ENCODE results near the gene GNG7.
"Not testable (repeated sequence)": the region's sequence is repeated elsewhere in the genome, so short reads cannot be mapped to it uniquely, and the experiment has no call there.

The GNG7 gene

DNA sequence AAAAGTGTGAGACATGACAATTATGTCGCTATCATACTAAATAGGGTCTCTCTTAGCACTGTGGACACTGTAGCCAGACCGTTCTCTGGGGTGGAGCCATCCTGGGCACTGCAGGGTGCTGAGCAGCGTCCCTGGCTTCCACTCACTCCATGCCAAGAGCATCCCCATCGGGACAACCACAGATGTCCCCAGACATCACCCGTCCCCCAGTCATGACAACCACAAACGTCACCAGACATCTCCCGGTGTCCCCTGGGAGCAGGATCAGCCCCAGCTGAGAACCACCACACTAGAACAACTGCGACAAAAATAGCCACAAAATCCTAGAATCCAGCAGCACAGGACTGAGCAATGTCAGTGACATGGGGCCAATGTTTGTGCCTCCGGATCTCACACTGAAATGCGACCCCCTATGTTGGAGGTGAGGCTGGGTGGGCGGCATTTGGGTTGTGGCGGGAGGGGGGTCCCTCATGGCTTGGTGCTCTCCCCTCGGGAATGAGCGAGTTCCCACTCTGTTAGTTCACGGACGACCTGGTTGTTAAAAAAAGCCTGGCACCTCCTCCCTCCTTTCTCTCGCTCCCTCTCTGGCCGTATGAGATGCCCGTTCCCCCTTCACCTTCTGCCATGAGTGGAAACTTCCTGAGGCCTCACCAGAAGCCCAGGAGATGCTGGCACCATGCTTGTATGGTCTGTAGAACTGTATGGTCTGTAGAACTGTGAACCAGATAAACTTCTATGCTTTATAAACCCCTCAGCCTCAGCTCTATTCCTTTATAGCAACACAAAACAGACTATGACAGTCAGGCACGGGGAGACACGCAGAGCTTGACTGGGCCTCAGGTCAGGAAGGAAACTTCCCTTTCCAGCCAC lies 132.7 kb downstream of the GNG7 start:
- DNase-seq: no peak

DNA sequence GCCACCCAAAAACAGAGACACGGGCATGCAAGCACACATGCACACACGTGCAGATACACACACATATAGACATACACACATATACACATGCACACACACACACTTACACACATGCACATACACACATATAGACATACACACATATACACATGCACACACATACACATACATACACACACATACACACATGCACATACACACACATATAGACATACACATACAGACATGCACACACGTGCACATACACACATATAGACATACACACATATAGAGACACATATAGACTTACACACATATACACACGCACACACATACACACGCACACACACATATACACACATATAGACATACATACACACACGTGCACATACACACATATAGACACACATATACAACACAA lies 134.5 kb downstream of the GNG7 start:
- no peak for DNase-seq

DNA sequence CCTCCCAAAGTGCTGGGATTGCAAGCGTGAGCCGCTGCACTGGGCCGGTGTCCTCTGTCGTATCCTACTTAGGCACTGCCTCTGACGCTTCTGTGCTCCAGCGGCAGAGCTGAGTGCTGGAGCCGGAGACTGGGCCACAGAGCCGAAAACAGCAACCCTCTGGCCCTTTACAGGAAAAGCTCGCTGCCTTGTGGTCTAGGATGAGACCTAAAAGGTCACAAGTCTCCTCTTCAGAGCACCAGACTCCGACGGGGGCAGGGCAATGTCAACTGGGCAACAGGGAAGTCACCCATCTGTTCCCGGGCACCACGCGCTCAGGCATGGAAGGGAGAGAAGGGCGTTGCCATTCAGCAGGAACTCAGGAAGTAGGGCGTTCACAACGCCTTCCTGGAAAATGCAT lies 134.9 kb downstream of the GNG7 start:
- DNase-seq: no peak

DNA sequence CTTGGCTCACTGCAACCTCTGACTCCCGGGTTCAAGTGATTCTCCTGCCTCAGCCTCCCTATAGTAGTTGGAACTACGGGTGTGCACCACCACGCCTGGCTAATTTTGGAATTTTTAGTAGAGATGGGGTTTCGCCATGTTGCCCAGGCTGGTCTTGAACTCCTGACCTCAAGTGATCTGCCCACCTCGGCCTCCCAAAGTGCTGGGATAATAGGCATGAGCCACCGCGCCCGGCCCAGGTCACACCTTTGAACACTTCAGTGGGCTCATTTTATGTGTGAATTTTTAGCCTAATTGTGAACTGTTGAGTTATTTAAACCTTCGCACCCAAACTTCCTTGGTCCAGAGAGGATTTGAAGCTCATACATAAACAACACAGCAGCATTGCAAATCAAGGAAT lies 138.9 kb downstream of the GNG7 start:
- not testable (repeated sequence) for DNase-seq

DNA sequence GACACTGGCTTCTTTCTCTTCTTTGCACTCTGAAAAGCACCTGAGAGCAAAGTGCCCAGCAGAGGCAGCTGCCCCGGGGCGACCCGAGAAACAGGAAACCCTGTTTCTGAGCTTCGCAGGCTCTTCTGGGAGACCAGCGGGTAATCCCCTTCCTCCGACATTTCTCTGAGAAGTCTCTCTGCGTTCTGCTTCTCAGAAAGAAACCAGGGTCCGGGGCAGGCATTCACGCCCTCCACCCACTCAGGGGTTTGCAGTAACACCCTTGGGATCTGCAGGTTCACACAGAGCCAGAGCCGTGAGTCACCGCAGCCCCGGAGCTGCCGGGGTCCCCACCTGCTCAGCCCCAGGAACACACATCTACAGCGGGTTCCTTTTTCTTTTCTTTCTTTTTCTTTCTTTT lies 140.6 kb downstream of the GNG7 start:
- DNase-seq: peak; percentile 14

DNA sequence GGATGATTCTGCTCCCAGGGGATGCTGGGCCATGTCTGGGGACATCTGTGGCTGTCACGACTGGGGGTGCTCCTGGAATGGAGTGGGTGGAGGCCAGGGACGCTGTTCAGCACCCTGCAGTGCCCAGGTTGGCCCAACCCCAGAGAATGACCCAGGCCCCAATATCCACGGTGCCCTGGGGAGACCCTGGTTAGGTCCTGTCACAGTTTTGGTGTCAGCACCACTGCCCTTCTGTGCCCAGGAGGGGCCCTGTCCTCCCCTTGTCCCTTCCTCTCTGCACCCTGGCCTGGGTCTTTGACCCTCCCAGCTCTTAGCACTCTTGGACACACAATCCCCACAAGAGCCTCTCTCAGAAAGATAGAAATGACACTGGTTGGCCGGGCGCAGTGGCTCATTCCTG lies 141.3 kb downstream of the GNG7 start:
- no peak for DNase-seq

DNA sequence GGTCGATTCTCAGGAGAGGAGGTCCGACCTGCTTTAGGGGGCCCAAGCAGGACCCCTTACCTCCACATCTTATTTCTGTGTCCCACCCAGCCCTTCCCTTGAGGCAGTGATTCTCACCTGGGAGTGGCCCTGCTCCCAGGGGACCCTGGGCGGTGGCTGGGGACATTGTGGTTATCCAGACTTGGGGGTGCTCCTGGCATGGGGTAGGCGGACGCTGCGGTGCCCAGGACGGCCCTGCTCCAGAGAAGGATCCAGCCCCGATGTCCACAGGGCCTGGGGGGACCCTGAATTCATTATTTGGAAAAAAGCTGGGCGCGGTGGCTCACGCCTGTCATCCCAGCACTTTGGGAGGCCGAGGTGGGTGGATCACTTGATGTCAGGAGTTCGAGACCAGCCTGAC lies 142.1 kb downstream of the GNG7 start:
- no peak for DNase-seq

DNA sequence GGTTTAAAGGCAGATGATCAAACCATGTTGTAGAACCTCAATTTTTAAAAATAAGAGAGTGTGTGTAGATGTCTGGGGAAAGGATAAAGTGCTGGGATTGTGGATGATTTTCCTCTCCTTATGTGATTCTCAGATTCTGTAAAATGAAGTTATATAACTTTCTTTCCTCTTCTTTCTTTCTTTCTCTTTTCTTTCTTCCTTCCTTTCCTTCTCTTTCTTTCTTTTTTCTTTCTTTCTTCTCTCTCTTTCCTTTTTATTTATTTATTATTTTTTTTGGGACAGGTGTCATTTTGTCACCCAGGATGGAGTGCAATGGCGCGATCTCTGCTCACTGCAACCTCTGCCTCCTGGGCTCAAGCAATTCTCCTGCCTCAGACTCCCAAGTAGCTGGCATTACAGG lies 144.0 kb downstream of the GNG7 start:
- DNase-seq: no peak

DNA sequence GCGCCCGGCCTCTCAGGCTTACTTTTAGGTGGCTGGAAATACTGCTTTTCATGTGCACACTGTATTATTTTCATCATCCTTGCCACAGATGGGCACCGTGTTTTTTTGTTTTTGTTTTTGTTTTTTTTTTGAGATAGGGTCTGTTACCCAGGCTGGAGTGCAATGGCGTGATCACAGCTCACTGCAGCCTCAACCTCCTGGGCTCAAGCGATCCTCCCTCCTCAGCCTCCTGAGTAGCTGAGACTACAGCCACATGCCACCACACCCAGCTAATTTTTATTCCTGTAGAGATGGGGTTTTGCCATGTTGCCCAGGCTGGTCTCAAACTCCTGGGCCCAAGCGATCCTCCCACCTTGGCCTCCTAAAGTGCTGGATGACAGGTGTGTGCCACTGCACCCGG lies 144.4 kb downstream of the GNG7 start:
- not testable (repeated sequence) for DNase-seq

DNA sequence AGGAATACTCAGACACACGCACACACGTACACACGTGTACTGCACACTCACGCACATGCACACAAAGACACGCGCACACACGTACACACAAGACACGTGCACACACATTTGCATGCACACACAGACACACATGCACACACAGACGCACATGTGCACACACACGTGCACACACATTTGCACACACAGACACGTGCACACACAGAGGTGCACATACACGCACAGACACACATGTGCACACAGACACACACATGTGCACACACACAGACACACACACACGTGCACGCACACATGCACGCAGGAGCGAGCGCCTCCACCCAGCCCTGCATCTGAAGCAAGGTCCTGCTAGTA lies 145.4 kb downstream of the GNG7 start:
- DNase-seq: no peak

DNA sequence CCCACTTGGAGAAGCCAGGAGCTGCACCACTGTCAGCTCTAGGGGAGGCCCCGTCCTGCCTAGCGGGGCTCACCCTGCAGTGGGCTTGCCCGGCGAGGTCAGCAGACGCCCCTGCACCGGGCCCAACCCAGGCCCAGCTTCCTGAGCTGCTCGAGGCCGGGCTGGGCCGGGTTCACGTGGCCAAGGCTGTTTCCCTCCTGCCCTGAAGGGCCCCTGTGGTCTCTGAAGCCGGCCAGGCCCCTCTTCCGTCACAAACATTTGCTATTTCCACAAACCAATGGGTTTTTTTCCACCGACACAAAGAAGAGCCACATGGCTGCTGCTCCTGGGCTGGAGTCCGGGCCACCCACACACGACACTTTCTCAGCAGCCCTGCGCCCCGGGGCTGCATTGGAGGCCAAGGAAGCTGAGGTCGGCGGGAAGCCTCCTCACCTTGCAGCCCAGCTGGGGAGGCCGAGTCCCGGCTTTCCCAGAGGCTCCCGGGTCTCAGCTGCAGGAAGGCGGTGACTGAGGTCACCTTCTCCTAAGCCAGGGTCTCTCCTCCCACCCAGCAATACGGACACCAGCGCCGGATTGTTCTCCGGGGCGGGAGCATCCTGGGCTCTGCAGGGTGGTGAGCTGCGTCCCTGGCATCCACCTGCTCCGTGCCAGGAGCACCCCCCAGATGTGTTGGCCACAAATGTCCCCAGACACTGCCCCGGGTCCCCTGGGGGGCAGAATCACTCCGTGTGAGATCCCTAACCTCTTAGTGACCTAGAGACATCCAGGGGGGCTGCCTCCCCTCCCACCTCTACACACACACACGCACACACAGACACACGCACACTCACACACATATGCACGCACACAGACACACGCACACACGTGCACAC lies 146.0 kb downstream of the GNG7 start:
- no peak for DNase-seq

DNA sequence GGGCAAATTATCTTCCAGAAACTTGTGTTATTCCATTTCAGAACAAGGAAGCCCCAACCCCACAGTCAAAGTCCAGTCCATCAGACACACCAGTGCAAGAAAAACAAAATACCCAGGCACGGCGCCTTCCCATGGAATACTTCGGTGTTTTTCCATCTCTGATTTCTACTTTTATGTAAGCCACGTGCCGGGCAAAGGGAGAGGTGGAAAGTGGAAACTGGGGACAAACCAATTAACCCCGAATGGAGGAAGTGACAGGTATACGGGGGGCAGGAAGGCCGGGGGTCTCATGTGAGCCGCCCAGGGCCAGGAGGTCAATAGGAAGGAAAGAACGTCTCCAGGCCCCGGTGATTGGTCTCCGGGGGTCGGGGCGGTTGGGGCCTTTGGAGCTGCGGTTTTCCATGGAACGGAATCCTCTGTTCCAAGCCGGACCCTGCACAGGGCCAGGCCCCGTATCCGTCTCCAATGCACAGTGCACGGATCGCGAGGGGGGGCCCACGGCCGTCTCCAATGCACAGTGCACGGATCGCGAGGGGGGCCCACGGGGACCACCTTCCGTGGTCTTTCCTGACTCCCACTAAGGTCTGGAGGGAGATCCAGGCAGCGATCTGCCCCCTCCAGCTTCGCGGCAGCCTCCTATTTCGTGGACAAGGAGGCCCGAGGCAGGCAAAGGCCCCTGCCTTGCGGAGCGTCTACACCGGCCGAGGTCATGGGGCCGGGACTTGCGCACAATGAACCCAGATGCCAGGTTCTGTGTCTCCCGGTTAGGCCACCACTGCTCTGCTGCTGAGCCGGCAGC lies 146.9 kb downstream of the GNG7 start:
- DNase-seq: no peak

DNA sequence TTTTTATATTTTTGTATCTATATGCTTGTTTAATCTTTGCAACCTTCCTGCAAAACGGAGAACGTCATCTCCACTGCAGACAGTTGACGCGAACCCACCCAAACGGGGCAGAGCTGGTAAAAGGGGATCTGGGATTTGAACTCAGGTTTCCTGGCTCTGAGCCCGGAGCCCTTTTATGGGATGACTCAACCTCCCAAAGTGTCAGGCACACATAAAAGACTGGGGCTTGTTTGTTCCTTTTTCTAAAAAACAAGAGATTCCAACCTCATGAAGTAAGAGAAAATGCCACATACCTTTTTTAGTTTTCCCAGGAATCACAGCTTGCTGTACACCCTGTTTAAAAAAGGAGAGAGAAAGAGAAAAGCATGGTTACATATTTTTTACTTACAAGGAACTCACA lies 147.6 kb downstream of the GNG7 start:
- DNase-seq: no peak

DNA sequence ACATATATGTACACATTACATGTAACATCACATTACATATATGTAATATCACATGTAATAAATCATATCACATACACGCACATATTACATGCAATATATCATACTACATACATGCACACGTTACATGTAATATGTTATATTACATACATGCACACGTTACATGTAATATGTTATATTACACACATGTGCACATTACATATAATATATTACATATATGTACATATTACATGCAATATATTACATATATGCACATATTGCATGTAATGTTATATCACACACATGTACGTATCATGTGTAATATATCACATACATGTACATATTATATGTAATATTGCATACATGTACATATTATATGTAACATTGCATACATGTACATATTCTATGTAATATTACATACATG lies 149.0 kb downstream of the GNG7 start:
- DNase-seq: no peak

DNA sequence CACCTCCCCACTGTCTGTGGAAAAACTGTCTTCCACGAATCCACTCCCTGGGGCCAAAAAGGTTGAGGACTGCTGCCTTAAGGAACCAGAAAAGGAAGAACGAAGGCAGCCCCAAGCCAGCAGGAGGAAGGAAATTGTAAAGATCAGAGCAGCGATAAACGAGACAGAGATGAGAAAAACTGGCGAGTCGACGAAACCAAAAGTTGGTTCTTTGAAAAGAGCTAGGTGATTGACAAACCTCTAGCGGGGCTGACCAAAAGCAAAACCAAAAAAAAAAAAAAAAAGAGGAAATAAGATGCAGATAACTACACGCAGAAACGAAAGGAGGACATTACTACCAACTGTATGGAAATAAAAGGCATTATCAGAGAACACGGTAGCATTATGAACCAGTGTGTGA lies 149.6 kb downstream of the GNG7 start:
- DNase-seq: peak; percentile 80

DNA sequence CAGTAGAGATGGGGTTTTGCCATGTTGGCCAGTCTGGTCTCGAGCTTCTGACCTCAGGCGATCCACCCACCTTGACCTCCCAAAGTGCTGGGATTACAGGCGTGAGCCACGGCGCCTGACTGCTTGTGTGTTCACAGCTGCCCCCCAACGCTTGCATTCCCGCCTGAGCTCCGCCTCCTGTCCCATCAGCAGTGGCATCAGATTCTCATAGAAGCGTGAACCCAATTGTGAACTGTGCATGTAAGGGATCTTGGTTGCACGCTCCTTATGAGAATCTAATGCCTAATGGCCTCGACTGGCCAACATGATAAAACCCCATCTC lies 150.7 kb downstream of the GNG7 start:
- no peak for DNase-seq

DNA sequence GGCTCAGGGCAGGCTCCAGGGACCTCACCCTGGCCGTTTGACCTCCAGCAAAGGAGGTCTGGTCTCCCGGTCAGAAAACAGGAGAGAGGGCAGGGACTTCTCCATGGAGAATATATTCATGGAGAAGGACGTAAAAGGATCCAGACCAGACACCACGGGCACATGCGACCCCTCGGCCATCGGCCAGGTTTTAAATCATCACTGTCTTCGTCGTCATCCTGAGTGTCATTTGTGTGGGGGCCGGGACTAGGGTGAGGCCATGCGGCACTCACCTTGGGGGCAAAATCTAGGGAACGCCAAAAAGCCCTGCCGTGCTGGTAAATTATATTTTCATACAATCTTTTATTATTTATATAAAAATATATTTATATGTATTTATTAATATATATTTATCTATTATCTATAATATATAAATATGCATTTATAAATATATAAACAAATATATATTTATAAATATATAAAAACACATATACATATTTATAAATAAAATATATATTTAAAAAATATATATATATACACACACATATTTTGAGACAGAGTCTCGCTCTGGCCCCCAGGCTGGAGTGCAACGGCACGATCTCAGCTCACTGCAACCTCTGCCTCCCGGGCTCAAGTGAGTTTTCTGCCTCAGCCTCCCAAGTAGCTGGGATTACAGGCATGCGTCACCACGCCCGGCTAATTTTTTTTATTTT lies 151.2 kb downstream of the GNG7 start:
- no peak for DNase-seq

DNA sequence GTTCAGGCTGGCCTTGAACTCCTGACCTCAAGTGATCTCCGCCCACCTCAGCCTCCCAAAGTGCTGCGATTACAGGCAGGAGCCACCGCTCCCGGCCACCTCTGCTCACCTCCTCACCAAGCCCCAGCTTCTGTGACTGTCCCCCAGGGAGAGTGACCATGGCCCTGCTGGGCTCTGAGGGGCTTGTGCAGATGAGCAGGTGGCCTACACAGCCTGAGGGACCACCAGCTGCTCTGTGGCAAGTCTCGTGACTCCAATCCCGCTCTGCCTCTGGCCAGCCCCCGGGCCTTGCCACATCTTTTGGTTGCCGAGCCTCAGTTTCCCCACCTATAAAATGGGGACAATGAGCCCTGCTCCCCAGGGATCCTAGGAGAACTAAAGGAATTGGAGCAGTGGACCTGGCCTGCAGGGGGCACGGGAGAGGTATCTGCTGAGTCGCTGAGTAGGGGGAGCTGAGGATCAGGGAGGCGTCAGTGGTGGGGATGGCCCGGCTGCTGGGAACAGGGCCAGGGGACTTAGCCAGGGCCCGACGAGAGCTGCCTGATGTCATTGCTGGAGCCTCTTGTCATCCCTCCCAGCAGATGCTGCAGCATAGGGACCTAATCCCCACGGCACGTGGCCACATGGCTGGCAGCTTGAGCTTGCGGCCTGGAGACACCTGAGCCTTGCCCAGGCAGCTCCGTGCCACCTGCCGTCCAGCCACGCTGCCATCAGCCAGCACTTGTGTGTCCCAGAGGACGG lies 151.9 kb downstream of the GNG7 start:
- DNase-seq: no peak

DNA sequence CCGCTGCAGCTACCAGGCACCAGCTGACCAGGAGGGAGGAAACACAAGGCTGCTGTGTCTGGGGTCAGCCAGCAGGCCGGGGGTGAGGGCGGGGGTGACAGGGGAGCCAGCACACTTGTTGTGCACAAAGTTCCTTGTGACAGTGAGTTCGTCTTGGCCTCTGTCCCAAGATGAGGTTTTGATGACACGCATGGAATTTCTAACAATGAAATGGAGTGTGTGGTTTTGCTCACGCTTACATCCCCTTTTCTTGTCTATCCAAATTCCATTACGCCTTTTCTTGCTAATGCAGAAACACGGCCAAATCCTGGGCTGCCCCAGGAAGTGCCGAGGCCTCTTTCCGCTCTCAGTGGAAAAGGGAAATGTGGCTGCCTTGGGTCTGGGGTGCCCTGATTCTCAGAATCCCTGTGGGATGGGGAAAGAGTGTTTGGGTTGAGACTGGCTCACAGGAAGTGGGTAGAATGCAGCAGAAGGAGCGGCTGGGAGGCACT lies 152.7 kb downstream of the GNG7 start:
- no peak for DNase-seq

DNA sequence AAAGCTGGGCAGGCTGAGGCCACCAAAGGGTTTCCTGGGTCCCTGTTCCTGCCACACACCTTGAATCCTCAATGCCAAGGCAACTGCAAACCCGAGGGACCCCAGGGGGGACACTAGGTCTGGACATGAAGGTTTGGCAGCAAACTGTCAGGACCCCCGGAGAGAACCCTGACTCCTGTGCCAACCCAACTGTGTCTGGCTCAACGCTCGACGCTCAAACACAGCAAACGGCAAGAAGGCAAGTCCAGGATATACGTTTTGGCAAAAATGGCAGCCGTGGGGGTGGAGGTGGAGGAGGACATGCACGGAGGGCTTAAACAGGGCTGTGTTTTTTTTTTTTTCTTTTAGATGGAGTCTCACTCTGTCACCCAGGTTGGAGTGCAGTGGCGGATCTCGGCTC lies 153.5 kb downstream of the GNG7 start:
- DNase-seq: no peak

DNA sequence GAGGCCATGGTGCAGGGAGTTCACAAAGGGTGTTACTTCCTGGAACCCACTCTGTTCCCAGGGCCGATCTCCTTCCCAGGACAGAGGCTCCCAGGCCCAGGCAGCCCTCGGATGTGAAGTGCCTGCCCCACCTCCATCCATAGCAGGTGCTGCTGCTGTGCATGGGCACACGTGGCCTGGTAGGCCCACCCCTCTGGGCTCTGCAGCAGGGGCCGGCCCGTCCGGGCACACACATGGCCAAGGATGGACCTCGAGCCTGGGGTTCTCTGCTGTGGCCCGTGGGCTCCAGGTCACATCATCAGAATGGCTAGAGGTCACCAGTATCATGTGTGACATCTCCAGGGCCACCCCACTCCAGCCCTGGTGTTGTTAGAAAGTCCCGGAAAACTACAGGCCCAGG lies 154.8 kb downstream of the GNG7 start:
- DNase-seq: no peak

DNA sequence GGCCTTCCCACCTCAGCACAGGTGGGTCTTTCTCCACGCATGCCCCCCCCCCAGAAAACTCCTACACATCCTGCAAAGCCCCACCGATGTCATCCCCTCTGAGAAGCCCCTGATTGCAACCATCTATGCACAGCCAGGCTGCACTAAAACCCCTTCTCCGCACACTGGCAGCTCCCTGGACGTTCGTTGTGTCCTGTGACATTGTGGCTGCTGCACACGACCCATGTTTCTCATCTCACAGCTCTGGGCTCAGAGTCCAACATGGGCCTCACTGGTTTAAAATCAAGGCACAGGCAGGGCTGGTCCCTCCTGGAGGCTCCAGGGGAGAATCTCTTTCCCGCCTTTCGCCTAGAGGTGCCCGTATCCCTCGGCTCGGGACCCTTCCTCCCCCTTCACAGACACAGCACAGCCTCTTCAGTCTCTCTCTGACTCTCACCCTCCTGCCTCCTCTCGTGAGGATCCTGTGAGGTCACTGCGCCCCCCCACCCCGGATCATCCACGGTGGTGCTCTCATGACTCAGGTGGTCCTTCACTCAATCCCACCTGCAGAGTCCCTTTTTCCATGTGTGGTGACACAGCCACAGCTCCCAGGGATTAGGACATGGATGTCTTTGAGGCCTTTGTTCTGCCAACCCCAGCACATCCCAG lies 155.3 kb downstream of the GNG7 start:
- no peak for DNase-seq

Data from KG1 (cell line).